Islet of Langerhans (tissue), 1 donor: Measurements from ENCODE around the gene TPM4.
"Not testable (repeated sequence)": the region's sequence is repeated elsewhere in the genome, so short reads cannot be mapped to it uniquely, and the experiment has no call there.

Experiments
- FAIRE-seq: peaks from one replicate; lab custom pipeline; 2011; peaks lifted over from hg19 to GRCh38; lab: Jason Lieb, UNC

The TPM4 gene

DNA sequence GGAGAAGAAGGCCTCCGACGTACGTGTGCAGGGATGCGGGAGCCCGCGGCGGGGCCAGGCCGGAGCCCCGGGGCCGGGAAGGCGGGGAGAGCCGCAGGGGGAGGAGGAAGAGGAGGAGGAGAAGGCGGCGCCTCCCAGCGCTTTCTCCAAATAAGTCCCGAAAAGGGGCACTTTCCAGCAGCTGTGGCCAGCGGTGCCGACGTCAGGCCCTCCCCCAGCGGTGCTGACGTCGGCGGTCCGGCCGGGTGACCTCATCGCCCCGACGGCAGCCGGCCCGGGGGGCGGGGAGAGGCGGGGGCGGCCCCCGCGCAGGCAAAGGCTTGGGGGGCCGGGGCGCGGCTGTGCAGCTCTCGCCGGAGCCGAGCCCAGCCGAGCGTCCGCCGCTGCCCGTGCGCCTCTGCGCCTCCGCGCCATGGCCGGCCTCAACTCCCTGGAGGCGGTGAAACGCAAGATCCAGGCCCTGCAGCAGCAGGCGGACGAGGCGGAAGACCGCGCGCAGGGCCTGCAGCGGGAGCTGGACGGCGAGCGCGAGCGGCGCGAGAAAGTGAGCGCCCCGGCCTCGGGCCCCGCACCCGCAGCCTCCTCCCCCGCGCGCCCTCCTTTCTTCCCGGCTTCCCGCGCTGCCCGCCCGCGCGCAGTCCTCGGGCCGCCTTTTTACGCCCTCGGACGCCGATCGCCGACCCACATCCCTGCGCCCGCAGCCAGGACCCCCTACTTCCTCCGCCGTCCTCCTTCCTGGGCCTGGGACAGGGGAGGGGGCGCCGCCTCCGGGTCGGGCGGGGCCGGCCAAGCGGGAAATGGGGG is at the start of gene TPM4:
Gene TPM4 (plus strand): TSS at position 342 of the 804 bp plus-strand sequence. CDS start 71 bp downstream, at position 413.
- FAIRE-seq, result no peak

DNA sequence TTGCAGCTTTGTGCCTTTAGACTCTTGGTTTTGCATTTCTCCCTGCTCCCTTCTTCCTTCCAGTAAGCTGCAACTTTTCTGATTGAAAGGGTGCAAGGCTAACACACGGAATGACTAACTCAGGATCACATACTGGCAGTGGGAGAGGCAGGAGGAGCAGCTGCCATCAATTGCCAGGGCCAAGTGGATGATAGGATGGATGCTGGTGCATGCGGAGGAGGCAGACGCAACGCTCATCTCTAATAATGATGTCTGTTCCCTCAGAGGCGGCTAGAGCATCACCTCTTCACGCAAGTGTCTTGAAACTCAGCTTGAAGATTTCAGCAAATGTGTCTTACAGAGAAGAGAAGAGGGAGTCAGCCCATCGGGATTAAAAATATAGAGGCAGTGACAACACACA is 49.5 kb upstream of the TPM4 start:
- no peak for FAIRE-seq

DNA sequence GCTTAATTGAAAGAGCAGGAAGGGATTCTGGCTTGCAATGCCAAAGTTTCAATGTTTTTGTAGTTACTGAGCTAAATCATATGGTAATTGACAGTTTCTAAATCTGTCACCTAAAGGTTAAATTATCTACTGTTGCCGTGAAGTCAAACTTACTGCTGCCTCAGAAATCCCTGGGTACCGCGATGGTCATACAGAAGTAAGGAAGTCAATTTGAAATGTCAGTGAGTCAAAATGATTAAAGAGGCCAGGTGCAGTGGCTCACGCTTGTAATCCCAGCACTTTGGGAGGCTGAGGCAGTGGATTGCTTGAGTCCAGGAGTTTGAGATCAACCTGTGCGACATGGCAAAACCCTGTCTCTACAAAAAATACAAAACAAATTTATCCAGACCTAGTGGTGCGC is 48.8 kb upstream of the TPM4 start:
- FAIRE-seq, result no peak

DNA sequence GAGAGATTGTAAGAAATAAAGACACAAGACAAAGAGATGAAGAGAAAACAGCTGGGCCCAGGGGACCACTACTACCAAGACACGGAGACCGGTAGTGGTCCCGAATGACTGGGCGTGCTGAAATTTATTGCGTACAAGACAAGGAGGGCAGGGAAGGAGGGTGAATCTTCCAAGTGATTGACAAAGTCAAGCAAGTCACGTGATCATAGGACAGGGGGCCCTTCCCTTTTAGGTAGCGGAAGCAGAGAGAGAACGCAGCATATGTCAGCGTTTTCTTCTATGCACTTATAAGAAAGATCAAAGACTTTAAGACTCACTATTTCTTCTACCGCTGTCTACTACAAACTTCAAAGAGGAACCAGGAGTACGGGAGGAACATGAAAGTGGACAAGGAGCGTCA is 46.1 kb upstream of the TPM4 start:
- FAIRE-seq, result not testable (repeated sequence)

DNA sequence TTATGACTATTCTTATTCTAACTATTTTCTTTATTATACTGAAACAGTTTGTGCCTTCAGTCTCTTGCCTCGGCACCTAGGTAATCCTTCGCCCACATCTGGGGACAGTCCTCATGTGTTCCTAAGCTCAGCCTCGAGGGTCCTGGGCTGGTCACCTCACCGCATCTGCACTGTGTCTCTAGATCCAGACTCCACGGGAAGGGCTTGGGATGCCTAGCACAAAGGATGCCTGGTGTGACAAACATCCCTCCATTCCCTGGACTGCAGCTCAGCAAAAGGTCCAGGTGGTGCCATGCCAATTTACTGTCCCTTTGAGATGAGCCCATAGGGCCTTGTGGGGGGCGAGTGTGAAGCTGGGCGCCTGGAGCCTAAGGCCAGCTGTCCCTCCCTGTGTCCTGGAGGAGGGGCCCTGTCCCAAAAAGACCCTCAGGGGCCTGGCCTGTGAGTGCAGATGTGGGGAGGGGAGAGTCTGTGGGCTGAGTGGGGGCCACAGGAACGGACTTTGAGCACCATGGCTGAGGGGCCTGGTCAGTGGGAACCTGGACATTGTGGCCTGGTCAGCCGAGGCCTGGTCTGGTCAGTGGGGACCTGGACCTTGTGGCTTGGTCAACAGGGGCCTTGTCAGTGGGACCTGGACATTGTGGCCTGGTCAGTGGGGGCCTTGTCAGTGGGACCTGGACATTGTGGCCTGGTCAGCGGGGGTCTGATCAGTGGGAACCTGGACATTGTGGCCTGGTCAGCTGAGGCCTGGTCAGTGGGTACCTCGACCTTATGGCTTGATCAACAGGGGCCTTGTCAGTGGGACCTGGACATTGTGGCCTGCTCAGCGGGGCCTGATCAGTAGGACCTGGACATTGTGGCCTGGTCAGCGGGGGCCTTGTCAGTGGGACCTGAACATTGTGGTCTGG is 45.1 kb upstream of the TPM4 start:
- FAIRE-seq, result no peak

DNA sequence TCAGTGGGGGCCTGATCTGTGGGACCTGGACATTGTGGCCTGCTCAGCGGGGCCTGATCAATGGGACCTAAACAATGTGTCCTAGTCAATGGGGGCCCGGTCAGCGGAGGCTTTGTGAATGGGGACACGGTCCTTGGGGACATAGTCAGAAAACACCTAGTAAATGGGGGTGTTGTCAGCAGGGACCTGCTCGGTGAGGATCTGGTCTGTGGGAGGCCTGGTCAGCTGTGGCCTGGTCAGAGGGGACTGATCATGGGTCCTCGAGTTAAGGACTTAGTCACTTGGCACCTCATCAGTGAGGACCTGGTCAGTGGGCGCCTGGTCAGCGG is 44.5 kb upstream of the TPM4 start:
- FAIRE-seq, result no peak

DNA sequence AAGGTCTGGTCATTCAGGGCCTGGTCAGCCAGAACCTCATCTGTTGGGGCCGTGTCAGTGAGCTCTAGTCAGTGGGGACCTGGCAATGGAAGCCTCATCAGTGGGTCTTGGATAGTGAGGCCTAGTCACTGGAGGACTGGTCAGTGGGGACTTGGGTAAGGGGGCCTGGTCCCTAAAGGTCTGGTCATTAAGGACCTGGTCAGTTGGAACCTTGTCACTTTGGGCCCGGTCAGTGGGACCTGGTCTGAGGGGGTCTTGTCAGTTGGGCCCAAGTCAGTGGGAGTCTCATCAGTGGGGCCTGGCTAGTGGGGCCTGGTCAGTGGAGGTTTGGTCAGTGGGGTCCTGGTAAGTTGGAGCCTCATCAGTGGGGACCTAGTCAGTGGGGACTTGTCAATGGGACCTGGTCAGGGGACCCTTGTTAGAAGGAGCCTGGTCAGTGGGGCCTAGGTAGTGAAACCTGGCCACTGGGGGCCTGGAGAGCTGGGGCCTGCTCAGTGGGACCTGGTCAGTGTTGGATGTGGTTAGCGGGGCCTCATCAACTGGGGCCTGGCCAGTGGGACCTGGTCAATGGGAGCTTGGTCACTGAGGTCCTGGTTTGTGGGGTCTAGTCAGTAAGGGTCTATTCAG is 43.7 kb upstream of the TPM4 start:
- FAIRE-seq, result no peak

DNA sequence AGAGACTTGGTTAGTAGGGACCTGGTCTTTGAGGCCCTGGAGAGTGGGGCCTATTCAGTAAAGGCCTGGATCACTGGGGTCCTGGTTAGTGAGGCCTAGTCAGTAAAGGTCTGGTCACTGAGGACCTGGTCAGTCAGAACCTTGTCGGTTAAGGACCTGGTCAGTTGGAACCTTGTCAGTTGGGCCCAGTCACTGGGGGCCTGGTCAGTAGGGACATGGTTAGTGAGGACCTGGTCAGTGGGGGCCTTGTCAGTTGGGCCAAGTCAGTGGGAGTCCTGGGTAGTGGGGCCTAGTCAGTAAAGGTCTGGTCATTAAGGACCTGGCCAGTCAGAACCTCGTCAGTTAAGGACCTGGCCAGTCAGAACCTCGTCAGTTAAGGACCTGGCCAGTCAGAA is 43.2 kb upstream of the TPM4 start:
- no peak for FAIRE-seq

DNA sequence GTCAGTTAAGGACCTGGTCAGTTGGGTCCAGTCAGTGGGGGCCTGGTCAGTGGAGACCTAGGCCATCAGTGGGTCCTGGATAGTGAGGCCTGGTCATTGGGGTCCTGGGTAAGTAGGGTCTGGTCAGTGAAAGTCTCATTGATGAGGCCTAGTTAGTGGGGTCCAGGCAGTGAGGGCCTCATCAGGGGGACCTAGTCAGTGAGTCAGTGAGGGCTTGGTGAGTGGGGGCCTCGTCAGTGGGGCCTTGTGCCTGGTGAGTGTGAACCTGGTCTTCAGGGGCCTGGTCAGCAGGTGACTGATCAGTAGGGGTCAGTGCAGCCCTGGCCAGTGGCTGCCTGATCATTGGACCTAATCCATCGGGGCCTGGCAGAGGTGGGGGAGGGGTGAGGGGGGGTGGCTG is 42.6 kb upstream of the TPM4 start:
- FAIRE-seq, result no peak

DNA sequence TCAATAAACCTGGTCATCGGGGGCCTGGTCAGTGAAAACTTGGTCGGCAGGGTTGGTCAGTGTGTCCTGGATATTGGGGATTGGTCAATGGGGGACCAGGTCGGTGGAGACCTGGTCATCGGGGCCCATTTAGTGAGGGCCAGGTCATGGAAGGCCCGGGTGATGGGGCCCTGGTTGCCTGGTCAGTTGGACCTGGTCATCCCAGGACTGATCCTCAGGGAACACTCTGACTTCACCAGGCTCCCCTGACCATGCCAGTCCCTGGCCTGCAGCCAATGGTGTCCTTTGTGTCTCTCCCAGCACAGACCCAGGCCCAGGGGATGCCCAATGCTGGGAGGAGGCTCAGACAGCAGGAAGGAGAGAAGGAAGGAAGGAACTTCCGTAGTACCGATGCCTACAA is 42.1 kb upstream of the TPM4 start:
- FAIRE-seq, result no peak

DNA sequence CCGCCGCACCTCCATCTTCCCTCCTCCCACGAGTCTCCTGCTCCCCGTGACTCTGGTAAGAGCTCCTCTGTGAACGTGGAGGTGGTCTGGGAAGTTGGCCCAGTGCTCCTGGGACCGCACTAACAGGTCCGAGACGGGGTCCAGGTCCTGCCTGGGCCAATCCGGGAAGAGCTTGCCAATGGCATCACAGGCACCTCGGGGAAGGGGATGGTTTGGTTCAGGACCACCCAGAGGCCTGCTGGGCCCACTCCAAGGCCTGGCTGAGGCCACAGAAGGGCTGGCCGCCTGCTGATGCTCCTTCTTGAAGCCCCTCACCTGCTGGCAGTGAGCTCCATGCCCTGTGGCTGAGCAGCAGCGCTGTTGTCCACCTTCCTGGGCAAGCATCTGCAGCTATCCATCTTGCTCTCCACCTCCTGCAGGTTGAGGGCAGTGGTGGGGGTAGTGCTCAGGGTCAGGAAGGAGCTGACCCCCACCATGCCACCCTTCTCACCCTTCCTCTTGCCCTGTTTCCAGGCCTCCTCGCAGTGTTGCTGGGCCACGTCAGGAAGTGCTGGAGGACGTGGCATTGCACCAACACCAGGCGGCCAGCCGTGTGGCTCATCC is 41.2 kb upstream of the TPM4 start:
- no peak for FAIRE-seq

DNA sequence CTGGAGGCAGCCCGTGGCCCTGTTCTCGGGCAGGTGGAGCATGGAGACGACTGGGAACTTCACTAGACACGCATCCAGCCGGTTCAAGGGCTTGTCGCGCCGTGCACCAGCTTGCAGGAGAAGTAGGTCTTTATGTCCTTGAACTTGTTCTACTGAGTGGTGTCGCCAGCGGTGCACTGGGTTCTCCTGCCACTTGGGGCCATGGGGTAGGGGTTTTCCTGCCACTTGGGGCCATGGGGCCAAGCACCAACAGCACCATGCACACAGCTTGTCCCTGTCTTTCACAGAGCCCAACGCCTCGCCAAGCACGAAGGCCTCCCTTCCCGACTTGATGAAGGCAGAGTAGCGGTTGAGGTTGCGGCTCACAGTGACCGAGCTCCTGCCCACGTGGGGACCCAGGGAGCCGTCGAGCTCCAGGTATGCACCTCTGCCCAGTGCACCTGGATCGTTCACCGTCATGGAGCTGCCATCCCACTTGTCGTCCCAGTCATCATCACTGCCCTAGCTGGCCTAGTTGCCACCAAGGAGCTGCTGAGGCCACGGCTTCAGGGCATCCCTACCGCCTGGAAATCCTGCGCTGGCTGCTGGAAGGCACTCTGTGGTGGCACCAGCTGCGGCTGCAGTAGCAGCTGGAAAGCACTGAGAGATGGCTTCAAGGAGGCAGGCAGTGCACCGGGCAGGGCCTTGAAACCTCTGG is 40.5 kb upstream of the TPM4 start:
- FAIRE-seq, result no peak

DNA sequence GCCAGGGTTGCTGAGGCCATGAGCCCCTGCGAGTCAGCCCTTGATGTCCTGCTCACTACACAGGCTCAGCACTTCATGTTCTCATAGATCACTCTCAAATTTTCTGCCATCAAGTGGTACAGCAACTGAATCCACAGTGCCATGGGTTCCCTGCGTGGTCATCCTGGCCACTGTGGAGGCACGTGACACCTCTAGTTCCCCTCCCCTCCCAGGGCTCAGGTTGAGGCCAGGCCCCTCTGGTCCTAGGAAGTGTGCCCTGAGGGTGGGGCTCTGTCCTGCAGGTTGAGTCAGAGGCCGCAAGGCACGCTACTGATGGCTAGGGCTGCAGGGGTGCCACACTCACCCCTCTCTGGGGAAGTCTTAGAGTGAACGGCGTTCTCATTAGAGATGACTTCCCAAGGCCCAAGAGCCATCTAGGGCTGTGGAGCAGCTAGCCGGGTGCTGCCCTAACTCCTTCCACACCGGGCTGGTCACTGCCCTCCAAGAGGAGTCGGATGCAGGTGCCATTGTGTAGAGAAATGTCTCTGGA is 39.8 kb upstream of the TPM4 start:
- FAIRE-seq, result no peak

DNA sequence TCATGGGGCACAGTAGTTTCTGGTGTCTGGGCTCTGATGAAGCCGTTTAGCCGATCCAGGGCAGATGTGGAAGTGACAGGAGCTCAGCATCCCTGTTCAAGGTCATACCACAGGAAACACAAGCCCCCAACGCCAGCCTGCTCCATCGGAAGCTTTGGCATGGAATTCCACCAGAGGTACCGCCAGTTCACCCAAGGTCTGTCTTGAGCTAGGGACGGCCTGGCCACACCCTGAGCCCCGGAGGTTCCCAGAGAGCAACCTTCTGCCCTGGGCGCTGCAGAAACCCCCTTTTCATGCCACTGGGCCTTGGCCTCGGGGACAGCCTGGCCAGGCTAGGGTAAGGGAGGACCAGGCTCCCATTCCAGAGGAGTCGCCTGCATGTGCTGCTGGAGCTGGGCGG is 39.4 kb upstream of the TPM4 start:
- no peak for FAIRE-seq

DNA sequence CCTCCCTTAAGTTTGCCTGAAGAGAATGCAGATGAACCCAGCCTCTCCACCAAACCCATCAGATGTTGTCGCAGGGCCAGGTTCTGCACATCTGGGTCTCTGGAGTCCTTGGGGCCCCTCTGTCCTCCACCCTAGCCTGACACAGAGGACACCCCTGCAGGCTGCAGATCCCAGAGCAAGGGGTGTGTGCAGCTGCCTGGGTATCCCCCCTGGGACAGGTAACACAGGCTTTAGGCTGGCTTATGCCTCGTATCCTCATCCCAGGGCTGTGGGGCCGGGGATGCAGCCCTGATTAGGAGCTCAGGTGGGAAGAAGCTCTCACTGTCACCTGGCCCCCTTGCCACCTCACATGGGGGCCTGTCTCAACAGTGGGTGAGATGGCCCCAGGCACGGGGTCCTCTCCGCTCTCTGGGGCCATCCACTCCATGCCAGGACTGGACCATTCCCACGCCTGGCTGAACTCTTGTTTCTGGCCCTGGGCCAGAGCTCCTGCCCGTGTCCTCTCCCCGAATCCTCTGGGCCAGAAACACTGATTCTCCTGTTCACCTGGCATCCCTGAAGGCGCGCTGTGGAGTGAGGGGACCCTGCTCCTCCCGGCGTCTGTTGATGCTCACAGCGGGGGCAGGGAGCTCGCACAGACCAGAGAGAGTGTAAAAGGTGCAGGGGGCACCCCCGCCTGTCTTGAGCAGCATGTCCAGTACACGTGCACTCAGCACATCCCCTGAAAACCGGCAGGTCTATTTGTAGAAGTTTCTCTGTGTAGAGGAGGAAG is 38.7 kb upstream of the TPM4 start:
- no peak for FAIRE-seq

DNA sequence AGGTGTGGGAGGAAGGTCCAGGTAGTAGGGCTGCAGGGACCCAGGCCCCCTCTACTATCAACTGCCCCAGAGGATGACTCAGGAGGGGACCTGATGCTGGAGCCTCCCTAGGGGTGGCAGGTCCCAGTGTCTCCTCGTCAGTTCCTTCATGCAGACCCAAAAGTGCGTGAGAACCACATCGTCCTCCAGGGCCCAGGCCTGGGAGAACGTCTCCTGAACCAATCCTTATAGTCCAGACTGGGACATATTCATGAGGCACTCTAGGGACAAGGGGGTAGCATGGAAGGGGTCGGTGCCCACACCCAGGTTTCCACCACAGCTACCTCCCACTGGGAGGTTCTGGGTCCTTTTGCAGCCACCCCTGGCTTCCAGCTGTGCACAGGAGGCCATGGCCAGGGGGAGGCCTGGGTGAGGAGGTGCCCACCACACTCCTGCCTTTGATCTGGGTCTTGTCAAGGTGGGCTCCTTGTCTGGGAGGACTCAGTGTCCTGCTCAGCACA is 38.0 kb upstream of the TPM4 start:
- FAIRE-seq, result no peak

DNA sequence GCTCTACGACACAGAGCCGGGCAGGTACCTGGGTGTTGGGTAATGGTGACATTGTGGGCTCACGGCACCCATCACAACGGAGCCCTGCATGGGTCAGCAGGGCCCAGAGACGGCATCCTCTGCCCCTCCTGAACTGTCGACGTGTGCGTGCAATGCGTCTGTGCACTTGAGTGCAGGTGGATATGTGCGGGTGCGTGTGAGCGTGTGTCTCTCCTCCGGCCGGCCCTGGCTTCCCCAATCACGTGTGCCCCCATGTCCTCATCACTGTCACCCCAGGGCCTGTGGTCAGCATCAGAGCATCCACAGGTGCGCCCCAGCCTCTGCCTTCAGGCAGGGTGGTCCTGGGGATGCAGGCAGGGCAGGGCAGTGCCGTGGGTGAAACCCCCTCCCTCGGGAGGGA is 37.2 kb upstream of the TPM4 start:
- FAIRE-seq, result no peak

DNA sequence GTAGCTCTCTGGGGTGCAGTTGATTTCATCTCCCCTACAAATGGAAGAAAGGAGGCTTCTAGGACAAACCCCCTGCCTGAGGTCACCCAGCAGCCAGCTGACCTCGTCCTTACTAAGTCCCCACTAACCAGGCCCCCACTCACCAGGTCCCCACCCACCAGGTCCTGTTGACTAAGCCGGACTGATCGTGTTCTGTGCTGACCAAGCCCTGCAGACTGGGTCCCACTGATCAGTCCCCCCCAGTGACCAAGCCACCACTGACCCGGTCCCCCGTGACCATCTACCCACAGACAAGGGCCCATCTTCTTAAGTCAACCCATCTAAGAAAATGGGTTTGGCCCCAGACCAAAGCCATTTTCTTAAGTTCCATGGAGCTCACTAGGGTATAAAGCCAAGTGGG is 36.8 kb upstream of the TPM4 start:
- FAIRE-seq, result no peak

DNA sequence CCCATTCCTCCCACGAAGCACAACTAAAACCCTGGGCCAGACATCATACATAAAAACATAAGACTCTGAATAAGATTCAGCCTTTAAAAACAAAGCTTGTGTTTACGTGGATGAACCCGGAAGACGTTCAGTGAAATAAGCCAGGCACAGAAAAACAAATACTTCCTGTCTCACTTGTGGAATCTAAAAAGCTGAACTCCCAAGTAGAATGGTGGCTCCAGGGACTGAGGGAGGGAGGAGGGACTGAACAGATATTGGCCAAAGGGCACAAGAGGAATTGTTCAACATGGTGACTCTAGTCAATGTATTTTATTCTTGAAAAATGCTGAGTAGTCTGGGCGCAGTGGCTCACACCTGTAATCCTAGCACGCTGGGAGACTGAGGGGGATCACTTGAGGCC is 35.7 kb upstream of the TPM4 start:
- no peak for FAIRE-seq

DNA sequence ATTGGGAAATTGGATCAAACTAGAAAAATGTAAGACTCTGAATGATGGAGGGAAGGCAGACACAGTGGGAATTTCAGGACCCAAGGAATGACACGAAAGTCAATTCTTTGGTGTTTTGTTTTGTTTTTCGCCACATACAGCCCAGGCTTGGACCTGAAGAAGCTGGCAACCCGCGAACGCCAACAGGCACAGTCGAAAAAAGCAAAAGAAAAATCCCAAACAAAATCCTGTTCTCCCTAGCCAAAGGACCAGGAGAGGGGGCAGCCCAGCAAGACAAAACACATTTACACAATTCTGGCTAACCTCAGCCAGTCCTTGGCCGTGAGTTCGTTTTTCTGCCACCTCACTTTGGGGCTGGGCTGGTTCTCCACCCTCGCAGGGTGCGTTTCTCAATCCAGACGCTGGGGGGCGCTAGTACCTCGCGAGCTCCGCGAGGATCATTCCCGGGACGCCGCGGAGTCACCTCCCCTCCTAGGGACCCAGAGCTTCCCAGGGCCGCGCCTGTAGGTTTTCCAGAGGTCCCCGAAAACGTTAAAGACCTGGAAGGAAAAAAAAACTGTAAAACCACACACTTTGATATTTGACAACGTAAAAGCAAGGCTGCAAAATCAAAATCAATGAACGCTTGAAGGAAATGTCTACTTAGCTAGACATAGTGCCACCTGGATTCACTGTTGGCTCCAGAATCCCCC is 34.9 kb upstream of the TPM4 start:
- no peak for FAIRE-seq
